T-helper 1 cell treated with Interleukin-12 subunit alpha and Interleukin-12 subunit beta and Interleukin-4 antibody, amounts not matched to agents 30 μg/mL and 1 μg/mL, for 36 hours (primary cell): Measurements from ENCODE around the gene CCDC91.
A peak's percentile ranks its signal among the peaks of the same experiment; 100 is the strongest.

Experiments used
- H3K27ac Mint-ChIP-seq: one replicate; pipeline ENCODE4 v1.8.0; 2021; ENCODE audit warnings: mild to moderate bottlenecking, mixed read lengths
- H3K27me3 Mint-ChIP-seq: one replicate; pipeline ENCODE4 v1.8.0; 2021; ENCODE audit warnings: low read depth, mixed read lengths
- H3K36me3 Mint-ChIP-seq: one replicate; pipeline ENCODE4 v1.8.0; 2021; ENCODE audit warnings: low read depth, mixed read lengths
- H3K4me1 Mint-ChIP-seq: one replicate; pipeline ENCODE4 v1.8.0; 2021; ENCODE audit warnings: low read depth, mixed read lengths
- H3K4me3 Mint-ChIP-seq: one replicate; pipeline ENCODE4 v1.8.0; 2021; ENCODE audit warnings: mild to moderate bottlenecking, moderate library complexity, mixed read lengths
- H3K9me3 Mint-ChIP-seq: one replicate; pipeline ENCODE4 v1.8.0; 2021; ENCODE audit warnings: mixed read lengths

CCDC91 gene

DNA sequence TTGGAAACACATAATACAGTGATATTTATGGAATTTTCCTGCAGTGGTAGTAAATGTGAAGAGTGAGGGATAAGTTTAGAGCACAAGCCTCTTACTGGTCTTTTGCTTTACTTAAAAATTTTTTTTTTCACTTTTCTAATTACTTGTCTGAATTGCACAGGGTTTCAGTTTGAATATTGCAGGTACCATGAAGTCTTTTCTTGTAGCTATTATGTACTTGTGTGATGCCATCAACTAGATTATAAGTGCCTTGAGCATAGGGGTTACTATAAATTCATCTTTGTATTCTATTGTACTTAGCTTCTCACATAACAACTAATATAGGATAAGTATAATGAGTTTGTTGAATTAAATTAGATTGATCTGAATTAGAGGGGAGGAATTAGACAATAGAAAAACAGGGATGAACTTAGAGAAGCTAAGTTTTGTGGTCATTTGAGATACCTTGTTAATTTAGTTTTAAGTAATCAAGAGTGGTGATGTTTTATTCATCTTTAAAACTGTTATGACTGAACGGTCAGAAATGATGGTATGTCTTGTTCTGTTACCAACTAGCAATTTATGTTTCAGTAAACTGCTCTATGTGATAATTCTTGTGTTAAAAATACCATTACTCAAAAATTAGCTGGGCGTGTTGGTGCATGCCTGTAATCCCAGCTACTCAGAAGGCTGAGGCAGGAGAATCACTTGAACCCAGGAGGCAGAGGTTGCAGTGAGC is 42.1 kb downstream of the CCDC91 start:
- Mint-ChIP-seq H3K4me1 (peaks cover 3% of the 10 kb centered on the region), H3K9me3 (no peaks in the 10 kb centered on the region), H3K27me3 (no peaks in the 10 kb centered on the region), H3K36me3 (peaks cover 4% of the 10 kb centered on the region), H3K27ac (no peak overlapping the region), H3K4me3 (no peak overlapping the region)

DNA sequence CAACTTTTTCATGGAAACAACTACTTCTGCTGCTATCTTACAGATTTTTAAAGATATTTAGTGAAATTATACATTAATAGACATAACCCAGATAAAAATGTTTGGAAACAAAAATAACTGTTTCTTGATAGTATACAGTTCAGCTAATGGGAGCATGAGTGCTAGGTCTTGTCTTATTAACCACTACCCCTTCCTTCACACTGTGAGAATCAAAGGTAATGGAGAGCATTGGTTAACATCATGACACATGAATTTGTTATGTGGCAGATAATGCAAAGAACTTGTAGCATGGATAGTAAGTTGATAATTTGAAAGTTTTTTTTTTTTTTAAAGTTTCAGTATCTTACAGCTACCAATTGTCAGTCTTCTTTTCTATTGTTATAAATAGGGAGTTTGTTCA is 44.2 kb downstream of the CCDC91 start:
- H3K27ac Mint-ChIP-seq = no peak overlapping the region
- H3K27me3 Mint-ChIP-seq = no peaks in the 10 kb centered on the region
- no peak overlapping the region for H3K4me3 Mint-ChIP-seq
- H3K9me3 Mint-ChIP-seq = no peaks in the 10 kb centered on the region
- H3K4me1 Mint-ChIP-seq = peaks cover 3% of the 10 kb centered on the region
- H3K36me3 Mint-ChIP-seq = no peaks in the 10 kb centered on the region

DNA sequence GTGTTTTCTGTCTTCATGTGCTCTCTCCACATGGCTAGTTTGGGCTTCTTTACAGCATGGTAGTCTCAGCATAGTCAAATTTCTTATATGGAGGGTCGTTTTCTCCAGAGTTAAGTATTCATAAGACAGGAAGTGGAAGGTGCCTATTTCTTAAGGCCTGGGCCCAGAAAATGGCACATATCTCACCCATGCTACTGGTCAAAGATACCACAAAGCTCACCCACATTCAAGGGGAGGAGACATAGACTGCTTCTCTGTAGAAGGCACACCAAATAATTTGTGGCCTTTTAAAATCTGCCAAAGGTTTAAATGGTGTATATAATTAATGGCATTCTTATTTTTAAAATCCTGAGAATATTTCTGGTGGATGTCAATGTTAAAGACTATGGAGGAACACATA is 44.8 kb downstream of the CCDC91 start:
- Mint-ChIP-seq H3K9me3 (no peaks in the 10 kb centered on the region), H3K27me3 (no peaks in the 10 kb centered on the region), H3K4me1 (peaks cover 3% of the 10 kb centered on the region), H3K27ac (no peak overlapping the region), H3K4me3 (no peak overlapping the region), H3K36me3 (no peaks in the 10 kb centered on the region)

DNA sequence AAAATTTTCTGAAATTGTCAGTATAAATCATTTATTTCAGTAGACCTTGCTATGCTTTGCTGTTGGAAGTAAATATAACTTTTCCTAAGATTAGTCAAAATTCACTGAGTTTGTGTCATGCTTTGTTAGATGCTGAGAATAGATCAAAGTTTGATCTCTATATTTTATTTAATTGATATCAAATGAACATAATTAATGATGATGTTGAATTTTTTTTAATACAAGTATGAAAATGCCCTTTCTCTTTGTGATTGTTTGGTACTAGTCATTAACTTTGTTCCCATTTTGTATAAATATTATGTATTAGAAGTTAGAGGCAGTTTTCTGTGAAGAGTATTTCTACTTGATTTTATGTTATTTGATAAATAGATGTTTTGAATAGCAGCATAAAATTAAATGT is 45.7 kb downstream of the CCDC91 start:
- peaks cover 3% of the 10 kb centered on the region for H3K4me1 Mint-ChIP-seq
- H3K4me3 Mint-ChIP-seq = no peak overlapping the region
- no peaks in the 10 kb centered on the region for H3K27me3 Mint-ChIP-seq
- no peaks in the 10 kb centered on the region for H3K9me3 Mint-ChIP-seq
- H3K27ac Mint-ChIP-seq = no peak overlapping the region
- no peaks in the 10 kb centered on the region for H3K36me3 Mint-ChIP-seq

DNA sequence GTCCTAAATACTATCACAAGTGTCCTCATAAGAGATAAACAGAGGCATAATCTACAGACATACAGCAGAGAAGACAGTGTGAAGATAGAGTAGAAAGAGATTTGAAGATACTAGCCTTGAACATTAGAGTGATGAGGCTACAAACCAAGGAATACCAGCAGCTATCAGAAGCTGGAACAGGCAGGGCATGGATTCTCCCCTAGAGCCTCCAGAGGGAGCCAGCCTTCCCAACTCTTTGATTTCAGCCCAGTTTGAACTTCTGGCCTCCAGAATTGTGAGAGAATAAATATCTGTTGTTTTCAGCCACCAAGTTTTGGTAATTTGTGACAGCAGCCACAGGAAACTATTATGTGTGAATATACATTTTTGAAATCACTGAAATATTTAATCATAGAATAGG is 47.2 kb downstream of the CCDC91 start:
- H3K36me3 Mint-ChIP-seq = no peaks in the 10 kb centered on the region
- H3K27me3 Mint-ChIP-seq = no peaks in the 10 kb centered on the region
- peaks cover under 1% of the 10 kb centered on the region for H3K4me1 Mint-ChIP-seq
- no peak overlapping the region for H3K27ac Mint-ChIP-seq
- no peaks in the 10 kb centered on the region for H3K9me3 Mint-ChIP-seq
- H3K4me3 Mint-ChIP-seq = no peak overlapping the region

DNA sequence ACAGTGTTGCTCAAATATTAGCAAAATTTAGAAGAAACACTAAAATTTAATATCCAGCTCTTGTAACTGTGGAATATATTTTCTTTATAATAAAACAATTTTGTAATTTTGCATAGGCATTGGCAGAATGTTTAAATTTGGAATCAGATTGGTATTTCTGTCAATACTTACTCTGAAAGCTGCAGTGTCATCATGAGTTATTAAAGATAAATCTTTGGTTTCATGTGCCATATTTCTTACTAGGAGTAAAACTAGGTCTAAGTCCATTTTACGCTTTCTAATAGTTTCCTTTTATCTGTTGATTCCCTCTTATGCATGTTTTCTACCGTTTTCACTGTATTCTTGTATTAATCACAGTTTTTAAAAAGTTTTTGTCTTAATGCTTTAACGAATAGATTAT is 49.7 kb downstream of the CCDC91 start:
- H3K4me3 Mint-ChIP-seq = no peak overlapping the region
- no peaks in the 10 kb centered on the region for H3K27me3 Mint-ChIP-seq
- peaks cover 2% of the 10 kb centered on the region for H3K4me1 Mint-ChIP-seq
- H3K9me3 Mint-ChIP-seq = no peaks in the 10 kb centered on the region
- H3K27ac Mint-ChIP-seq = no peak overlapping the region
- H3K36me3 Mint-ChIP-seq = no peaks in the 10 kb centered on the region

DNA sequence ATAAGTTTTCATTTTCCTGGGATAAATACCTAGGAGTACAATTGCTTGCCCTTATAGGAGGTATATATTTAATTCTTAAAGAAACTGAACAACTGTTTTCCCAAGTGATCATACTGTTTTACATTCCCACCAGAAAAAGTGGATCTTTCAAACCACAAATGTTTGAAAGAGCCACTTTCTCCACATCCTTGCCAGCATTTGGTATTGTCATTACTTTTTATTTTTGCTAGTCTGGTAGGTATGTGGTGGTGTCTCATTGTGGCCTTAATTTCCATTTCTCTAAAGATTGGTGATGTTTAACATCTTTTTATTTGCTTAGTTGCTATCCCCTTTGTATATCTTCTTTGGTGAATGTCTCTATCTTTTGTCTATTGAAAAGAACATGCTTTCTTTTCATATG is 50.6 kb downstream of the CCDC91 start:
- no peaks in the 10 kb centered on the region for H3K36me3 Mint-ChIP-seq
- no peaks in the 10 kb centered on the region for H3K27me3 Mint-ChIP-seq
- H3K4me1 Mint-ChIP-seq = peaks cover 2% of the 10 kb centered on the region
- H3K4me3 Mint-ChIP-seq = no peak overlapping the region
- H3K9me3 Mint-ChIP-seq = no peaks in the 10 kb centered on the region
- no peak overlapping the region for H3K27ac Mint-ChIP-seq

DNA sequence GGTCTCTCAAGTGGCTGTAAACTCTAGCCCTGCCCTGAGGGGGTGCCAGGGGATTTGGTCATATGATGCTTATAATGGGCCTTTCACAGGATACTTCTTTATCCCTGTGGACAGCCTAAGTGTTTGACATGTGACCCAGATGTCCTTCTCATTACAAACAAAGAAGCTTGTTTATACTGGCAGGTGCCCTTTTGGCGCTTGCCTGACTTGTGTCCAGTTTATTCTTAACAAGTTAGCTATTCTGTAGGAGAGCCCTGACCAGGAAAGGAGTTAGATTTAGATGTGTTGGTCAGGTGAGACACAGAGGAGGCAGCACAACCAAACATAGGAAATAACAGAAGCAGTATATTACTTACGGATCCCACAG is 51.9 kb downstream of the CCDC91 start:
- Mint-ChIP-seq H3K9me3 (no peaks in the 10 kb centered on the region), H3K27ac (no peak overlapping the region), H3K4me1 (peaks cover 2% of the 10 kb centered on the region), H3K27me3 (no peaks in the 10 kb centered on the region), H3K36me3 (no peaks in the 10 kb centered on the region), H3K4me3 (no peak overlapping the region)

DNA sequence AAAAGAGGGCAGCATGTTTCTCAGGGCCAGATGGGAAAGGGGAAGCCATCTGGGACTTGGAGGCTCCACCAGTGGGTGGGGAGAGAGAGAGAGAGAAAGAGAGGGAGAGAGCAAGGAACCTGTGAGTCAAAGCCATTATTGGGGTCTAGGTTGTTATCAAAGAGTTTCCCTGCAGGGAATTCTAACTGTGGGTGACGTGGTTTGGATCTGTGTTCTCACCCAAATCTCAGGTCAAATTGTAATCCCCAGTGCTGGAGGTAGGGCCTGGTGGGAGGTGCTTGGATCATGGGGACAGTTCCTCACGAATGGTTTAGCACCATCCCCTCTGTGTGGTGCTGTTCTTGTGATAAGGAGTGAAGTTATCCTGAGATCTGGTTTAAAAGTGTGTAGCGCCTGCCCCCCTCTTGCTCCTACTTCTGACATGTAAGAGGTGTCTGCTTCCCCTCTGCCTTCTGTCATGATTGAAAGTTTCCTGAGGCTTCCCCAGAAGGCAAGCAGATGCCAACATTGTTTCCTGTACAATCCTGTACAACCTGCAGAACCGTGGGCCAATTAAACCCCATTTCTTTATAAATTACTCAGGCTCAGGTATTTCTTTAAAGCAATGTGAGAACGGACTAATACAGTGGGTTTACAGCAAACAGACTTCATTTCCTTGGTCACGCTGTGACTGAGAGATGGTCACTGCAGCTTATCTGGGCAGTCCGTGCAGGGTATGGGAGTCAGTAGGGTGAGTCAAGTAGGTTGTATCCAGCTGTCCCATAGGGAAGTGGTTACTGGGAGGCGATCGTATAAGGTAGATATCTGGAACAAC is 52.4 kb downstream of the CCDC91 start:
- Mint-ChIP-seq H3K27me3 (no peaks in the 10 kb centered on the region), H3K9me3 (no peaks in the 10 kb centered on the region), H3K27ac (no peak overlapping the region), H3K4me3 (no peak overlapping the region), H3K4me1 (peaks cover 4% of the 10 kb centered on the region), H3K36me3 (no peaks in the 10 kb centered on the region)

DNA sequence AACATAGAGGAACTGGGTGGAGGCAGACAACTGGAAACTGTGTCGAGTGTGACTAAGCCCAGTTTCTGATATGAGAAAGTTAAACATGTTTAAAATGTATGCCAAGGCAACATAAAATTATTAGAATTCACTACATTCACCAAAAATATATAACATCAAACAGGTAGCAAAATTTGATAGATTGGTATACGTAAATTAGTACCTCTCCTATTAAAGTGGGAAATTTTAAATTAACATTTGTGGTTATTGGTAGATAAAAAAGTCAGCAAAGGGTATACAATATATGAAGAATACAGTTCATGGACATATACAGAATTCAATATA is 53.0 kb downstream of the CCDC91 start:
- H3K4me3 Mint-ChIP-seq = no peak overlapping the region
- no peaks in the 10 kb centered on the region for H3K36me3 Mint-ChIP-seq
- no peaks in the 10 kb centered on the region for H3K27me3 Mint-ChIP-seq
- H3K27ac Mint-ChIP-seq = no peak overlapping the region
- H3K4me1 Mint-ChIP-seq = peaks cover 10% of the 10 kb centered on the region
- no peaks in the 10 kb centered on the region for H3K9me3 Mint-ChIP-seq

DNA sequence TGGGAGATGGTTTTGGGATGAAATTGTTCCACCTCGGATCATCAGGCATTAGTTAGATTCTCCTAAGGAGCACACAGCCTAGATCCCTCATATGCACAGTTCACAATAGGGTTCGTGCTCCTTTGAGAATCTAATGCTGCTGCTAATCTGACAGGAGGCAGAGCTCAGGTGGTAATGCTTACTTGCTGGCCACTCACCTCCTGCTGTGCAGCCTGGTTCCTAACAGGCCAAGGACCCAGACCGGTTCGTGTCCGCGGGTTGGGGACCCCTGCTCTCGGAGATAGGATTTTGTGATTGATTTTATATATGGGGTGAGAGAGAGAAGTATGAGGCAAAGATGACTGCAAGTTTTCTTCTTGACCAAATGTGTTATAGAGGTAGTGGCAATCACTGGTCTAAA is 57.5 kb downstream of the CCDC91 start:
- Mint-ChIP-seq H3K9me3 (no peaks in the 10 kb centered on the region), H3K27ac (no peak overlapping the region), H3K27me3 (no peaks in the 10 kb centered on the region), H3K4me3 (no peak overlapping the region), H3K4me1 (peaks cover 32% of the 10 kb centered on the region), H3K36me3 (peaks cover 1% of the 10 kb centered on the region)

DNA sequence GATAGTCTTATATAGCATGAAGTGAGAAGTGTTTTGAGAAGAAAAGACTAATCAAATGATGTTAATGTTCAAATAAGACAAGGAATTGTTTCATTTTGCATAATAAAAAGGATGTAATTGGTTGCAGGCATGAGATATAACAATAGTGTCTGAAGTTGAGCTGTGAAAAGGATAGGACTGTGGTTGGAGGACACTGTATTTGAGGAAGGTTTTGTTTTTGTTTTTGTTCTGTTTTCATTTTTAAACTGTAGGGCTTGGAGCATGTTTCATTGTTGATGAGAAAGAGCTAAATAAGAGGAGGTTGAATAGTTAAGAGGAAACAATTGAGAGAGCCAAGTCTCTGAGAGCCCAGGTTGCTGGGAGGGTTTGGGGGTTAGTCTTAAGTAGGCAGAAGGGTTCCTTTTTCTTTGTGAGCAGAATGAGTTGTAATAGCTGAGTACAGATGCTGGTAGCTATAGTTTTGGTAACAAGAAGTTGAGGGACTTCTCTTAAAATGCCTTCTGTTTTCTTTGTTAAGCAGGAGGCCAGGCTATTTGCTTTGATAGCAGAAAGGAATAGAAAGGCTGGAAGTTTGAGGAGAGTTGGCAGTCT is 58.4 kb downstream of the CCDC91 start:
- no peak overlapping the region for H3K4me3 Mint-ChIP-seq
- peak overlapping the region; percentile 20 for H3K27ac Mint-ChIP-seq
- H3K36me3 Mint-ChIP-seq = peaks cover 1% of the 10 kb centered on the region
- peaks cover 39% of the 10 kb centered on the region for H3K4me1 Mint-ChIP-seq
- no peaks in the 10 kb centered on the region for H3K9me3 Mint-ChIP-seq
- no peaks in the 10 kb centered on the region for H3K27me3 Mint-ChIP-seq

DNA sequence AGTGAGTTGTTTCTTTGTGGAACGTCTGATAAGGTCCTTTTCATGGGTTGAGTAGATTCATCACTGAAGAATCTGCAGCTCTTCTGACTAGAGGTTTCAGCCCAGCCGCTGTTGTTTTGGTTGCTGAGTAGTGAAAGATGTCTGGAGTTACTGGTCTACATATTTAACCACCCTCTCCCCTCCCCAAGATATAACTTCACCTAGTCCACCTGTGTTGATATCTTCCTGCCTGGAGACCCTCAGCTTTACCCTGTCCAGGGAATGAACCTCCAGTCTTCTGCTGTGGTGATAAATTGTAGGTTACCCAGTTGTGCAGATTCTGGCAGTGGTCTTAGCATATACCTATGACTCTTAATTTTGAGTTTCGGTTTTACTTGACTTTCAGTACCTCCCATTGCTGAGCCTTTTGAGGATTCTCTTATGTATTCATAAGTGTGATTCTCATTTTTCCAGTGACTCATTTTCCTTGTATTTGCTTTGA is 62.9 kb downstream of the CCDC91 start:
- H3K4me1 Mint-ChIP-seq = peaks cover 37% of the 10 kb centered on the region
- H3K27ac Mint-ChIP-seq = peak overlapping the region; percentile 94
- peaks cover 4% of the 10 kb centered on the region for H3K36me3 Mint-ChIP-seq
- peak overlapping the region; percentile 81 for H3K4me3 Mint-ChIP-seq
- no peaks in the 10 kb centered on the region for H3K27me3 Mint-ChIP-seq
- H3K9me3 Mint-ChIP-seq = no peaks in the 10 kb centered on the region

DNA sequence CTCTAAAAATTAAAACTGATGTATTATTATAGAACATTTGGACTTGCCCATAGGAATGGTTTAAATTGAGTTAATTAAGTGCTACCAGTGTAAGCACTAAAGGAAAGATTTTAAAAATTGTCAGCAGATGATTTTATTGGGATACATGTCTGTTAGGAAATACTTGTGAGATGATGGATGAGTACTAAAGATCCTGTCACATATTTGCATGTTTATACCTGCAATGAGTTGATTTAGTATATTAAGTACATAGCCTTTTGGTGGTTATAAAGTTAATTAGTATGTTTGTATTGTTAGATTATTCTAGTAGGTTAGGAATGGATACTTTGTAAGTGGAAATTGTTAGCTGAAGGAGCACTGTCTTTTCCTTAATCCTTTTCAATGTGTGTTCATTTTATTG is 67.2 kb downstream of the CCDC91 start:
- Mint-ChIP-seq H3K4me3 (no peak overlapping the region), H3K4me1 (peaks cover 17% of the 10 kb centered on the region), H3K27ac (no peak overlapping the region), H3K9me3 (no peaks in the 10 kb centered on the region), H3K36me3 (peaks cover 10% of the 10 kb centered on the region), H3K27me3 (no peaks in the 10 kb centered on the region)

DNA sequence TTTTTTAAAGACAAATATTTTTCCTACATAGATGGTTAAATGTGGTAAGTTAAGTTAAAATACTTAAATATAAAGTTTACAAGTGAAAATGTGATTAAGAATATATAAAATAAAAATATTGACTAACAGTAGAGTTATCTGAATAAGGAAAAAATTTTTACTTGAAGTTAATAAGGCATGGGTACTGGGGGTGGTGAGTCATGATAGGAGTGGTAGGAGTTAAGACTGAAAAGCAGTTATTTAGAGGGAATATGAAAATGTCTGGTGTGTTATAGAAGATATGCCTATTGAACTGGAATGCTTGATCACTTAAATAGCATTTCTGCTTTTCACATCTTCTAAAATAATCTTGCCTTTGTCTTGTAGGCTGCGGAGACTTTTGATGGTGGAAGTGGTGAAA is 68.7 kb downstream of the CCDC91 start:
- H3K27ac Mint-ChIP-seq = no peak overlapping the region
- no peaks in the 10 kb centered on the region for H3K9me3 Mint-ChIP-seq
- no peak overlapping the region for H3K4me3 Mint-ChIP-seq
- peaks cover 10% of the 10 kb centered on the region for H3K36me3 Mint-ChIP-seq
- no peaks in the 10 kb centered on the region for H3K27me3 Mint-ChIP-seq
- H3K4me1 Mint-ChIP-seq = peaks cover 1% of the 10 kb centered on the region
